ENCODE data around the gene REX1BD. TPM values are rescaled to one million over a fixed set of nuclear protein-coding genes. Genes with fewer than 3 reads are reported as not detected.
A peak's percentile ranks its signal among the peaks of the same experiment; 100 is the strongest.
"Not testable (repeated sequence)": the region's sequence is repeated elsewhere in the genome, so short reads cannot be mapped to it uniquely, and the experiment has no call there.

Gene REX1BD
- total RNA-seq, 1 donor from 2014 or later = 167 TPM

DNA sequence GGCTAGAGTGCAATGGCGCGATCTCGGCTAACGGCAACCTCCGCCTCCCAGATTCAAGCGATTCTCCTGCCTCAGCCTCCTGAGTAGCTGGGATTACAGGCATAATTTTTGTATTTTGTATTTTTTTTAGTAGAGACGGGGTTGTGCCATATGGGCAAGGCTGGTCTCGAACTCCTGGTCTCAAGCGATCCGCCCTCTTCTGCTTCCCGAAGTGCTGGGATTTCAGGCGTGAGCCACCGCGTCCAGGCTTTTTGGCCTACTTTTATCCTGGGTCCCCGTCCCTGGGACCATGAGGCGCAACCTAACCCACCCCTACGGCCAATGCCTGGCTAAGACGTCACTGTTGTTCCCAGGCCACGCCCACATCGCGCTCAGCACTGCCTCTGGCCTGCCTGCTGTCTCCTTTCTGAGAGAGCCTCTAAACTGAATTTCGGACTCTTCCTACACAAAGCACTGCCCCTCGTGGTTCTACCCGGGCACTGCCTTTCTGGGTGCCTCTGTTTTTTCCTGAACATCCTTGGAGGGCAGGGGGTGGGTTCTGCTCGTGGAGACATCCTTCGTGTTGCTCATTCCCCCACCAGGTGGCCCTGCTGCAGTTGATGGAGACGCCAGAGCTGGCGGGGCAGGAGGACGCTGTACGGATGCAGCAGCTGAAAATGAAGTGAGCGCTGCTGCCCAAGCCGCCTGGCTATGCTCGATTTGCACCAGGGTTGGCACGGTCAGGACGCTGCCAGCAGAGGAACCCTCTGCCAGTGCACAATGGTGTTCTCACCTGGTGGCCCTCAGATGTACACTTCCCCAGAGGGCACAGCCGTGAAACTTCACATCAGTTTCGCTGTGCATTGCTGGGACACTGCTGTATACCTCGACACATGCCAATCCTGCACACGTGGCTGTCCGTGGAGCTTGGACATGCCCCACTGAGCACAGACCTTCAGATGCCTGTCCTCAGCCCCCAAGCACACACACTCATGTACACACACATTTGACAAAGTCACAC, 2.0 kb downstream of the REX1BD start:
- DNase-seq (ENCODE audit: low read depth) = no peak
- no peak overlapping the region for H3K4me3 ChIP-seq (ENCODE audit: low read depth, low read length)
- TF ChIP-seq, protein P1, sequence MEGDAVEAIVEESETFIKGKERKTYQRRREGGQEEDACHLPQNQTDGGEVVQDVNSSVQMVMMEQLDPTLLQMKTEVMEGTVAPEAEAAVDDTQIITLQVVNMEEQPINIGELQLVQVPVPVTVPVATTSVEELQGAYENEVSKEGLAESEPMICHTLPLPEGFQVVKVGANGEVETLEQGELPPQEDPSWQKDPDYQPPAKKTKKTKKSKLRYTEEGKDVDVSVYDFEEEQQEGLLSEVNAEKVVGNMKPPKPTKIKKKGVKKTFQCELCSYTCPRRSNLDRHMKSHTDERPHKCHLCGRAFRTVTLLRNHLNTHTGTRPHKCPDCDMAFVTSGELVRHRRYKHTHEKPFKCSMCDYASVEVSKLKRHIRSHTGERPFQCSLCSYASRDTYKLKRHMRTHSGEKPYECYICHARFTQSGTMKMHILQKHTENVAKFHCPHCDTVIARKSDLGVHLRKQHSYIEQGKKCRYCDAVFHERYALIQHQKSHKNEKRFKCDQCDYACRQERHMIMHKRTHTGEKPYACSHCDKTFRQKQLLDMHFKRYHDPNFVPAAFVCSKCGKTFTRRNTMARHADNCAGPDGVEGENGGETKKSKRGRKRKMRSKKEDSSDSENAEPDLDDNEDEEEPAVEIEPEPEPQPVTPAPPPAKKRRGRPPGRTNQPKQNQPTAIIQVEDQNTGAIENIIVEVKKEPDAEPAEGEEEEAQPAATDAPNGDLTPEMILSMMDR (conservative IDR thresholded peaks at IDR 0.05; ENCODE audit: low read depth, low read length) = peak; percentile 8

DNA sequence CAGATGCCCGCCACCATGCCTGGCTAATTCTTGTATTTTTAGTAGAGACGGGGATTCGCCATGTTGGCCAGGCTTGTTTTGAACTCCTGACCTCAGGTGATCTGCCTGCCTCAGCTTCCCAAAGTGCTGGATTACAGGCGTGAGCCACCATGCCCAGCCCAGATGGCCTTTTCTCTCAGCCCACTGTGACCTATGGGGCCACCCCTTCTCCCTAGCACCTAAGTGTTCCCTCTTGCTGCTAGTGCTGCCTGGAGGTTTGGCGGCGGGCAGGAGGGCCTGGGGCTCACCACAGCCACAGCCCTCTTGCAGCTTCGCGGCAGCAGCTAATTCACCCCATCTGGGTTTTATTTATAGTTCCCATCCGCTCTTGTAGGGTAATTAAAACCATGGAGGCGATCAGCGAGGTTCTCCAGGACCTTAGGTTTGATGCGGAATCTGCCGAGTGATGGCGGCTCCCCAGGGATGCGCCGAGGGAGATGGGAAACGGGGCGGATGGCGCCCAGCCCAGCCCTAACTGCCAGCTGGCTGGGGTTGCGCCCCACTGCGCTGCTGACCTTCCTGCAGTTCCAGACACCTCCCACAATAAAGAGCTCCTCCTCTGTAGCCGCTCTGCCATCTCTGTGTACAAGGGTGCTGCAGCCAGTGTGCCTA, 3.3 kb downstream of the REX1BD start:
- no peak for DNase-seq (ENCODE audit: low read depth)
- TF ChIP-seq, protein P1 (conservative IDR thresholded peaks at IDR 0.05; ENCODE audit: low read depth, low read length) = no peak
- no peak overlapping the region for H3K4me3 ChIP-seq (ENCODE audit: low read depth, low read length)

DNA sequence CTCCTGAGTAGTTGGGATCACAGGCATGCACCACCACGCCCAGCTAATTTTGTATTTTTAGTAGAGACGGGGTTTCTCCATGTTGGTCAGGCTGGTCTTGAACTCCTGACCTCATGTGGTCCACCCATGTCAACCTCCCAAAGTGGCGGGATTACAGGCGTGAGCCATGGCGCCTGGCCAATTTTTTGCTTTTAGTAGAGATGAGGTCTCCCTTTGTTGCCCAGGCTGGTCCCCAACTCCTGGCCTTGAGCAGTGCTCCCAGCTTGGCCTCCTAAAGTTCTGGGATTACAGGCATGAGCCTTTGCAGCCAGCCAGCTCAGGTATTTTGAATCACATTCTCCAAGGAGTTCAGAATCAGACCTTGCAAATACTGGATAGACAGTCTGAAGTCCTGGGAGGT, 4.1 kb downstream of the REX1BD start:
- not testable (repeated sequence) for DNase-seq (ENCODE audit: low read depth); H3K4me3 ChIP-seq (ENCODE audit: low read depth, low read length)

DNA sequence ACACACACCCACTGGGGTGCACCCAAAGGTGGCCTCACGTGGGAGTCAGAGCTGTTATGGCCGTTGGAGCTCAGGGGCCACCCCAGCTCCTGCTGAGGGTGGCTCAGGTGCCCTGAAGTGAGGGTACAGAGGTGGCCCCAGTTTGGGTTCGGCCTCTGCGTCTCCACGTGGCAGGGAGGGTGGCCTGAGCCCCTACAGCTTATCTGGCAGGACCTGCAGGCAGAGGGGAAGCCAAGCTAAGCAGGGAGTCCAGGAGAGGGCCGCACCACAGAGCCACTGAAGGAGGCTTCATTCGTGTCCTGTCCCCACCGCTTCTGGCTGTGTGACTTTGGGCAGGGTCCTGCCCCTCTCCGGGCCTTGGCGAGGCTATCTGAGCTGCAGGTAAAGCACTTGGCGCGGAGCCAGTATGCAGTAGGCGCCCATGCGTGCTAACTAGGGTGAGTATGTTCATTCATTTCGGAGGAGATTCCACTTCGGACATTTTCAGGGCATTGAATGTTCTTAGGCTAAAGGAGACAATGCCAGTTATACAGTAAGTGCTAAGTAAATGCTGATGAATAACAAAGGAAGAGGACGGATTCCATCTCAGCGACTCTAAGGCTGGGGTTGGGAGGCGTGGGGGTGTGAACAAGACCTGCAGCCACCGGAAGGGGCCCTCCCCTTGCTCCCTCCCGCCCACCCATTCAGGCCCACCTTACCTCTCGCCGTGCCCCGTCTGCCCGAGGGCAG, 4.9 kb downstream of the REX1BD start:
- TF ChIP-seq, protein P1 (conservative IDR thresholded peaks at IDR 0.05; ENCODE audit: low read depth, low read length) = no peak
- no peak for DNase-seq (ENCODE audit: low read depth)
- peak overlapping the region; percentile 46 for H3K4me3 ChIP-seq (ENCODE audit: low read depth, low read length)

DNA sequence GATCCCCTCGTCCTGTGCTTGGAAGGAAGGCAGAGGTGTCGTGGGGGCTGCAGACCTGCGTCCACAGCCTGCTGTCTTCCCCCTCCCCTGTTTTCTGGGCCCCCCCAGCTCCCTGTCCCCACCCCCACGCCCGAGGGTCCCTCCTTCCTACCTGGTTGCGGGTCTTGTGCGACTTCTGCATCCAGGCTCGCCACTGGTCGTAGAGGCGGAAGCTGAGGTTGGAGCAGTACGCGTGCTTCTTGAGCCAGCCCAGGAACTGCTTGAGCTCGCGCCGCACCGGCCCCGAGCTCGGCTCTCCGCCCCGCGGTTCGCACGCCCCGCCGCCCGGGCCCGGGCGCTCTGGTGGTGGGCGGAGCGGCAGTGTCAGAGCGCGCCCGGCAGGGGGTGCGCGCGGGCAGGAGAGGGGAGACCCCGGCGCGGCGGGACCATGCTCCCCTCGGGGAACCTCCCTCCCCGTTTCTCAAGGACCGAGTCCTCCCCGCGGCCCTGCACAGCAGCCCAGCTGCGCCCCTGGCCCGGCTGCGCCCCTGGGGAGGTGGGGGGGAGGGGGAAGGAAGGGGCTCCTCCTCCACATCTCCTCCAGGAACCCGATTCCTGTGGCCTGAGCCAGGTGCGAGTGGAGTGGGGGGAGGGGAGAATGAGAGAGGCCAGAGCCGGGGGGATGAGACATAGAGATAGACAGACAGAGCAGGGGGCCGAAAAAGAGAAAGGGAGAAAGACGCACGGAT, 5.7 kb downstream of the REX1BD start:
- no peak for DNase-seq (ENCODE audit: low read depth)
- TF ChIP-seq, protein P1 (conservative IDR thresholded peaks at IDR 0.05; ENCODE audit: low read depth, low read length) = peak; percentile 62
- peak overlapping the region; percentile 46 for H3K4me3 ChIP-seq (ENCODE audit: low read depth, low read length)

DNA sequence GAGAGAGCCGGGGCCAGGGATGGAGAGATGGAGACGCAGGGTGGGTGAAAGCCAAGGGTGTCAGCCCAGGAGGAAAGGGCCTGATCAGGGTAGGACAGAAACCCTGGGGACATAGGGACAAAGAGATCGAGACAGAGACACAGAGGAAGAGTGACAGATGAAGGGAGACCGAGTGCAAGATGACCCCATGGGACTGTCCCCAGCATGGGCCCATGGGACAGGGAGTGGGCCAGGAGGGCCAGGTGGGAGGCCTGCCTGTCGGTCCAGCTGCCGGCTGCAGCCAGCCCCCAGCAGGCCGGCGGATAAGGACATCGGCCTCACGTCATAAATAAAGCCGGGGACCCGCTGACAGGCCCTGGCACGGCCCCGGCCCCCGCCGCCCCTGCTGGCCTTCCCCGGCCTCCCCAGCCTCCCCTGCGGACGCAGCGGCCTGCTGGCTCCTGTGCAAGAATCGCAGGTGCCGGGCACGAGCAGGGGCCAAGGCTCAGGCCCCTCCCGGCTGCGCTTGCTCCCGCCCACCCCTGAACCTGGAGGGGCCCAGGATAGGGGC, 6.3 kb downstream of the REX1BD start:
- peak overlapping the region; percentile 46 for H3K4me3 ChIP-seq (ENCODE audit: low read depth, low read length)
- TF ChIP-seq, protein P1 (conservative IDR thresholded peaks at IDR 0.05; ENCODE audit: low read depth, low read length) = no peak
- DNase-seq (ENCODE audit: low read depth) = no peak

All from epithelial cell of proximal tubule (primary cell).